ENCODE results near the gene CLCN7. TPM values are rescaled to one million over a fixed set of nuclear protein-coding genes. Genes with fewer than 3 reads are reported as not detected.

Gene CLCN7
- total and polyA plus RNA-seq, 2 experiments from 2014 or later, result 17.4 to 53.8 TPM

DNA sequence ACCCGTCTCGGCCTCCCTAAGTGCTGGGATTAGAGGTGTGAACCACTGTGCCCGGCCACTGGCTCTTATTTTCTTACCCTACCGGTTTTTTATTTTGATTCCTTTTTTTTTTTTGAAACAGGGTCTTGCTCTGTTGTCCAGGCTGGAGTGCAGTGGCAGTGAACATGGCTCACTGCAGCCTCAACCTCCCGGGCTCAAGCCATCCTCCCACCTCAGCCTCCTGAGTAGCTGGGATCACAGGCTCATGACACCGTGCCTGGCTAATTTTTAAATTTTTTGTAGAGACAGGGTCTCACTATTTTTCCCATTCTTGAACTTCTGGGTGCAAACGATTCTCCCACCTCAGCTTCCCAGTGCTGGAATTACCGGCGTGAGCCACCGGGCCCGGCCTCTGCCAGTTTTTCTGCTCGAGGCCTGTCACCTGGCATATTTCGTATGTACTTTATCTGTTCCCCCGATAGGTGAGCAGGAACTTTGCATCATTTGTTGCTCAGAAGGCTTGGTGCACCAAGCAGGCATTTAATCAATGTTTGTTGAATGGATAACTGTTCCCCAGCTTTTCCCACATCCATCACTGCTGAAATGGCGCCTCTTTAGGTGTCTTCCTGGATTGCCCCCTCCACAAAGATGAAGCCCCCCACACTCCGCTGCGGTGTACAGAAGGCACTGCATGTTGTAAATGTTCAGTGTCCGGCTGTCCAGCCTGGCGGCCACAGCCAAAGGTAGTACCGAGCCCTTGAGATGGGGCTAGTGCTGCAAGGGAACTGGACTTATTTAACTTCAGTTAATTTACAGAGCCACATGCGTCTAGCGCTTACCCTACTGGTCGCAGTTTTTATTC, 17.5 kb upstream of the CLCN7 start:
- peak overlapping the region; percentile 85 for H3K4me3 ChIP-seq
- H3F3A ChIP-seq (replicated peaks; ENCODE audit: low read depth), result 0 out of 2 replicates have a peak, but pooled peaks cover 6% of the 10 kb centered on the region
- H3K79me2 ChIP-seq (replicated peaks; ENCODE audit: insufficient read depth), result peaks cover 3% of the 10 kb centered on the region; the same call in 1 of the 2 replicates
- H4K20me1 ChIP-seq (replicated peaks; ENCODE audit: insufficient read depth), result no peaks in the 10 kb centered on the region
- peaks cover 6% of the 10 kb centered on the region; the same call in 2 of the 3 replicates for H3K4me1 Mint-ChIP-seq
- DNase-seq (ENCODE audit: low spot score) (no peak), ATAC-seq (no peak)
- H3K4me3 Mint-ChIP-seq, result peak overlapping the region; percentile 90
- no peaks in the 10 kb centered on the region for H3K9me2 ChIP-seq (ENCODE audit: insufficient read depth)
- peak overlapping the region; percentile 99 for H2AFZ ChIP-seq
- no peaks in the 10 kb centered on the region for H3K9me3 Mint-ChIP-seq
- peak overlapping the region; percentile 92; the same call in 1 of the 2 replicates for H3K27ac ChIP-seq (ENCODE audit: low read depth)
- peak overlapping the region; percentile 88 for H3K4me2 ChIP-seq
- H3K36me3 Mint-ChIP-seq (ENCODE audit: low read depth), result peaks cover 17% of the 10 kb centered on the region; the same call in 2 of the 3 replicates
- 0 out of 2 replicates have a peak, but pooled peaks cover 4% of the 10 kb centered on the region for H3K4me1 ChIP-seq (ENCODE audit: insufficient read depth)
- H3K27me3 ChIP-seq (ENCODE audit: insufficient read depth), result no peaks in the 10 kb centered on the region
- TF ChIP-seq STAT1 (IDR thresholded peaks at IDR 0.05; ENCODE audit: unreplicated experiment) (no peak), CREB1 (CRISPR knock-in tag; IDR thresholded peaks at IDR 0.05; ENCODE audit: low read depth) (no peak), NANOG (IDR thresholded peaks at IDR 0.05; ENCODE audit: borderline replicate concordance) (no peak), ZNF462 (CRISPR knock-in tag; IDR thresholded peaks at IDR 0.05) (no peak), EZH2 (IDR thresholded peaks at IDR 0.05; ENCODE audit: low read depth, unreplicated experiment) (no peak), JUNB (IDR thresholded peaks at IDR 0.05; ENCODE audit: unreplicated experiment) (no peak)
- TF ChIP-seq, protein P1, sequence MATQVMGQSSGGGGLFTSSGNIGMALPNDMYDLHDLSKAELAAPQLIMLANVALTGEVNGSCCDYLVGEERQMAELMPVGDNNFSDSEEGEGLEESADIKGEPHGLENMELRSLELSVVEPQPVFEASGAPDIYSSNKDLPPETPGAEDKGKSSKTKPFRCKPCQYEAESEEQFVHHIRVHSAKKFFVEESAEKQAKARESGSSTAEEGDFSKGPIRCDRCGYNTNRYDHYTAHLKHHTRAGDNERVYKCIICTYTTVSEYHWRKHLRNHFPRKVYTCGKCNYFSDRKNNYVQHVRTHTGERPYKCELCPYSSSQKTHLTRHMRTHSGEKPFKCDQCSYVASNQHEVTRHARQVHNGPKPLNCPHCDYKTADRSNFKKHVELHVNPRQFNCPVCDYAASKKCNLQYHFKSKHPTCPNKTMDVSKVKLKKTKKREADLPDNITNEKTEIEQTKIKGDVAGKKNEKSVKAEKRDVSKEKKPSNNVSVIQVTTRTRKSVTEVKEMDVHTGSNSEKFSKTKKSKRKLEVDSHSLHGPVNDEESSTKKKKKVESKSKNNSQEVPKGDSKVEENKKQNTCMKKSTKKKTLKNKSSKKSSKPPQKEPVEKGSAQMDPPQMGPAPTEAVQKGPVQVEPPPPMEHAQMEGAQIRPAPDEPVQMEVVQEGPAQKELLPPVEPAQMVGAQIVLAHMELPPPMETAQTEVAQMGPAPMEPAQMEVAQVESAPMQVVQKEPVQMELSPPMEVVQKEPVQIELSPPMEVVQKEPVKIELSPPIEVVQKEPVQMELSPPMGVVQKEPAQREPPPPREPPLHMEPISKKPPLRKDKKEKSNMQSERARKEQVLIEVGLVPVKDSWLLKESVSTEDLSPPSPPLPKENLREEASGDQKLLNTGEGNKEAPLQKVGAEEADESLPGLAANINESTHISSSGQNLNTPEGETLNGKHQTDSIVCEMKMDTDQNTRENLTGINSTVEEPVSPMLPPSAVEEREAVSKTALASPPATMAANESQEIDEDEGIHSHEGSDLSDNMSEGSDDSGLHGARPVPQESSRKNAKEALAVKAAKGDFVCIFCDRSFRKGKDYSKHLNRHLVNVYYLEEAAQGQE (IDR thresholded peaks at IDR 0.05; ENCODE audit: unreplicated experiment), result no peak
- H3K27ac Mint-ChIP-seq, result peak overlapping the region; percentile 98
- H3K36me3 ChIP-seq (ENCODE audit: insufficient read depth), result no peaks in the 10 kb centered on the region
- H3K27me3 Mint-ChIP-seq (ENCODE audit: insufficient read depth, low read depth, poor library complexity), result peaks cover 8% of the 10 kb centered on the region

Measured in GM23338 (cell line).